Subcutaneous adipose tissue (tissue), 4 donors: Measurements from ENCODE around the gene LRRC8E. TPM values are rescaled to one million over a fixed set of nuclear protein-coding genes. Genes with fewer than 3 reads are reported as not detected.

ENCODE experiments used
- CTCF ChIP-seq: fragments of 450-650 bp; IDR thresholded peaks from one replicate; pipeline ENCODE4 v1.5.1; 2016; ENCODE audit warnings: low read depth, mild to moderate bottlenecking, control low read depth, antibody characterized with exemption, moderate library complexity
- total RNA-seq, 4 donors: library from RNA; depleted of rRNA; stranded (reverse); fragments of >200 nt; gene quantifications; one replicate each; pipeline ENCODE4 v1.1.0, GENCODE V29; 2016

The LRRC8E gene
- total RNA-seq, 4 donors from 2014 or later: 0.19 to 1.5 (median 0.50) TPM

GRCh38 chr19:7900931-7901330 is 12.6 kb downstream of the LRRC8E start:
- no peak for TF ChIP-seq CTCF

- TF ChIP-seq CTCF: no peak
Observed at GRCh38 chr19:7901337-7901736, 13.0 kb downstream of the LRRC8E start.

GRCh38 chr19:7902796-7903243 is 14.5 kb downstream of the LRRC8E start:
- no peak for TF ChIP-seq CTCF

GRCh38 chr19:7903244-7904073 is 15.1 kb downstream of the LRRC8E start, which contains the start of gene MAP2K7:
Gene MAP2K7, plus strand, starts transcription at chr19:7903877. Its CDS starts 68 bp downstream, at chr19:7903945.
- no peak for TF ChIP-seq CTCF

- TF ChIP-seq CTCF: no peak
Observed at GRCh38 chr19:7904074-7905020, 16.0 kb downstream of the LRRC8E start.

GRCh38 chr19:7905268-7905667 is 17.0 kb downstream of the LRRC8E start:
- TF ChIP-seq CTCF: no peak

- TF ChIP-seq CTCF: no peak
Observed at GRCh38 chr19:7905859-7906258, 17.5 kb downstream of the LRRC8E start.
